HG02759 (cell line): Measurements from ENCODE around the gene POP7.
"Not testable (repeated sequence)": the region's sequence is repeated elsewhere in the genome, so short reads cannot be mapped to it uniquely, and the experiment has no call there.

Experiments
- ATAC-seq: cut with Tn5 transposase; IDR thresholded peaks from one replicate; pipeline ENCODE4 v1.9.1; 2021; ENCODE audit warnings: mild to moderate bottlenecking, moderate library complexity; ENCODE audit not compliant: unreplicated experiment

POP7 gene

GRCh38 chr7:100705753-100706671, at the start of gene POP7:
Gene POP7 (plus strand): TSS chr7:100706121. CDS start chr7:100706831, 710 bp downstream.
- ATAC-seq, result peak; percentile 93

GRCh38 chr7:100662194-100662776, 43.6 kb upstream of the POP7 start:
- not testable (repeated sequence) for ATAC-seq

- no peak for ATAC-seq
These were observed 40.7 kb upstream of the POP7 start for GRCh38 chr7:100665168-100665726.

- ATAC-seq, result no peak
These were observed 38.4 kb upstream of the POP7 start for GRCh38 chr7:100667331-100668068.

GRCh38 chr7:100668069-100668449, 37.9 kb upstream of the POP7 start:
- ATAC-seq, result no peak

- ATAC-seq, result not testable (repeated sequence)
These were observed 36.8 kb upstream of the POP7 start for GRCh38 chr7:100669106-100669505.

- no peak for ATAC-seq
These were observed 35.8 kb upstream of the POP7 start for GRCh38 chr7:100670074-100670473.

- no peak for ATAC-seq
These were observed 34.3 kb upstream of the POP7 start for GRCh38 chr7:100671353-100672327.

GRCh38 chr7:100673302-100673941, 32.5 kb upstream of the POP7 start, which contains the start of gene GNB2:
Gene GNB2 (plus strand): TSS chr7:100673740. CDS start chr7:100676266, 2,526 bp downstream.
- ATAC-seq, result peak; percentile 68

GRCh38 chr7:100673942-100674410, 31.9 kb upstream of the POP7 start:
- no peak for ATAC-seq

GRCh38 chr7:100674411-100675104, 31.4 kb upstream of the POP7 start:
- ATAC-seq, result no peak

GRCh38 chr7:100675105-100675451, 30.8 kb upstream of the POP7 start:
- ATAC-seq, result no peak

- ATAC-seq, result peak; percentile 32
These were observed 30.2 kb upstream of the POP7 start for GRCh38 chr7:100675581-100676350.

GRCh38 chr7:100676501-100677306, 29.2 kb upstream of the POP7 start:
- no peak for ATAC-seq

- no peak for ATAC-seq
These were observed 28.3 kb upstream of the POP7 start for GRCh38 chr7:100677308-100678267.
